CD14-positive monocyte (primary cell): ENCODE measurements around the gene HOXC9. TPM values are rescaled to one million over a fixed set of nuclear protein-coding genes. Genes with fewer than 3 reads are reported as not detected.

Source experiments
- DNase-seq, 3 donors: peaks; one replicate each; pipeline ENCODE4 v3.0.0-alpha.2; 2011 to 2022
- H2AFZ ChIP-seq: 2 replicates; pipeline ENCODE4 v1.6.0; 2012; ENCODE audit warnings: mild to moderate bottlenecking, low read depth, low read length, inconsistent platforms; ENCODE audit not compliant: insufficient read depth, poor library complexity, severe bottlenecking
- H3K27ac ChIP-seq, 2 donors: 1 replicate in 1 of 2; 2 replicates in 1 of 2; pipeline ENCODE4 v1.5.1; 2012 to 2013; ENCODE audit warnings: low read length in 2 of 2, control low read depth in 1 of 2, inconsistent platforms in 1 of 2, low read depth in 1 of 2, mild to moderate bottlenecking in 1 of 2
- H3K27me3 ChIP-seq, 2 donors: one replicate each; pipeline versions ENCODE4 v1.6.0 to v1.6.1; 2011 to 2013; ENCODE audit warnings: low read length in 2 of 2; ENCODE audit not compliant: control insufficient read depth in 2 of 2, insufficient read depth in 2 of 2
- H3K36me3 ChIP-seq, 2 donors: replicated peaks in 1 of 2; 1 replicate in 1 of 2; 2 replicates in 1 of 2; pipeline versions ENCODE4 v1.5.1 to v1.6.1; 2012 to 2013; ENCODE audit warnings: low read length in 2 of 2, control low read depth in 1 of 2, inconsistent platforms in 1 of 2, mild to moderate bottlenecking in 1 of 2; ENCODE audit not compliant: insufficient read depth in 2 of 2, control insufficient read depth in 1 of 2
- H3K4me1 ChIP-seq, 2 donors: 1 replicate in 1 of 2; 2 replicates in 1 of 2; pipeline versions ENCODE4 v1.5.1 to v1.6.1; 2012 to 2013; ENCODE audit warnings: low read length in 2 of 2, control low read depth in 1 of 2, inconsistent platforms in 1 of 2, mild to moderate bottlenecking in 1 of 2, moderate library complexity in 1 of 2; ENCODE audit not compliant: insufficient read depth in 2 of 2, control insufficient read depth in 1 of 2
- H3K4me2 ChIP-seq: replicated peaks from 2 replicates; pipeline ENCODE3; 2012; ENCODE audit warnings: low read length, moderate library complexity, mild to moderate bottlenecking; ENCODE audit not compliant: poor library complexity, severe bottlenecking; ENCODE audit errors: extremely low read depth
- H3K4me3 ChIP-seq, 3 experiments: fragments of 200-600 bp in 1 of 3; sonication (generic) in 1 of 3; replicated peaks in 1 of 3; 1 replicate in 2 of 3; 2 replicates in 1 of 3; pipeline ENCODE4 v1.5.1; 2011 to 2013; ENCODE audit warnings: low read length in 3 of 3, mild to moderate bottlenecking in 3 of 3, control low read depth in 2 of 3, low read depth in 2 of 3, inconsistent platforms in 1 of 3, moderate library complexity in 1 of 3
- H3K79me2 ChIP-seq: 2 replicates; pipeline ENCODE4 v1.6.0; 2012; ENCODE audit warnings: mild to moderate bottlenecking, control low read depth, inconsistent platforms, low read length, moderate library complexity; ENCODE audit not compliant: insufficient read depth
- H3K9ac ChIP-seq: 2 replicates; pipeline ENCODE4 v1.6.0; 2017; ENCODE audit warnings: low read length, mild to moderate bottlenecking; ENCODE audit not compliant: insufficient read depth, poor library complexity, severe bottlenecking
- H3K9me3 ChIP-seq, 2 donors: replicated peaks in 1 of 2; 1 replicate in 1 of 2; 2 replicates in 1 of 2; pipeline versions ENCODE4 v1.5.1 to v1.6.1; 2012 to 2013; ENCODE audit warnings: low read length in 2 of 2, control low read depth in 1 of 2; ENCODE audit not compliant: control insufficient read depth in 1 of 2, insufficient read depth in 1 of 2
- H4K20me1 ChIP-seq: 2 replicates; pipeline ENCODE4 v1.6.0; 2012; ENCODE audit warnings: mild to moderate bottlenecking, low read length, control low read depth, moderate library complexity; ENCODE audit not compliant: insufficient read depth
- H3K27ac Mint-ChIP-seq, 7 donors: one replicate each; pipeline ENCODE4 v1.8.0; 2020; ENCODE audit warnings: mild to moderate bottlenecking in 7 of 7, mixed read lengths in 7 of 7, moderate library complexity in 6 of 7, inconsistent platforms in 2 of 7
- H3K27me3 Mint-ChIP-seq, 3 donors: one replicate each; pipeline ENCODE4 v1.8.0; 2021 to 2022; ENCODE audit warnings: low read depth in 3 of 3, mild to moderate bottlenecking in 3 of 3, mixed read lengths in 3 of 3, moderate library complexity in 3 of 3, inconsistent platforms in 1 of 3
- H3K36me3 Mint-ChIP-seq, 2 donors: one replicate each; pipeline ENCODE4 v1.8.0; 2020; ENCODE audit warnings: mixed read lengths in 2 of 2, inconsistent platforms in 1 of 2, mild to moderate bottlenecking in 1 of 2
- H3K4me1 Mint-ChIP-seq: one replicate; pipeline ENCODE4 v1.8.0; 2020; ENCODE audit warnings: mild to moderate bottlenecking, mixed read lengths
- H3K4me3 Mint-ChIP-seq, 2 donors: one replicate each; pipeline ENCODE4 v1.8.0; 2020; ENCODE audit warnings: mild to moderate bottlenecking in 2 of 2, mixed read lengths in 2 of 2, moderate library complexity in 1 of 2
- H3K9me3 Mint-ChIP-seq, 7 donors: one replicate each; pipeline ENCODE4 v1.8.0; 2020 to 2022; ENCODE audit warnings: mixed read lengths in 7 of 7, mild to moderate bottlenecking in 6 of 7, moderate library complexity in 6 of 7, inconsistent platforms in 2 of 7
- WGBS: methylation state at CpG from one replicate; pipeline ENCODE4 v1.1.5; 2013; ENCODE audit warnings: missing lambda C conversion rate; ENCODE audit not compliant: insufficient coverage; 5-methylcytosine and 5-hydroxymethylcytosine counted together
- intact Hi-C, 2 donors: fragments of 100-400 bp; cut with micrococcal nuclease; formaldehyde crosslinking; loops; one replicate each; pipeline versions ENCODE4 v1.15.0 to v1.15.1; 2023
- polyA plus RNA-seq, 3 donors: library from polyadenylated mRNA; depleted of rRNA in 1 of 3; unstranded in 2 of 3; stranded (reverse) in 1 of 3; fragments of 300-500 nt in 2 of 3; fragments of >200 nt in 1 of 3; fragmentation: Illumina TruSeq in 2 of 3; gene quantifications; 1 replicate in 2 of 3; 2 replicates in 1 of 3; pipeline ENCODE4 v1.2.3, GENCODE V29; 2012 to 2021
- TF ChIP-seq, protein P1 (sequence below): fragments of 200-600 bp; IDR thresholded peaks from one replicate; pipeline ENCODE4 v1.8.0; 2022; ENCODE audit warnings: antibody characterized with exemption, mild to moderate bottlenecking

Gene HOXC9
- polyA plus RNA-seq, 3 donors = not detected

DNA sequence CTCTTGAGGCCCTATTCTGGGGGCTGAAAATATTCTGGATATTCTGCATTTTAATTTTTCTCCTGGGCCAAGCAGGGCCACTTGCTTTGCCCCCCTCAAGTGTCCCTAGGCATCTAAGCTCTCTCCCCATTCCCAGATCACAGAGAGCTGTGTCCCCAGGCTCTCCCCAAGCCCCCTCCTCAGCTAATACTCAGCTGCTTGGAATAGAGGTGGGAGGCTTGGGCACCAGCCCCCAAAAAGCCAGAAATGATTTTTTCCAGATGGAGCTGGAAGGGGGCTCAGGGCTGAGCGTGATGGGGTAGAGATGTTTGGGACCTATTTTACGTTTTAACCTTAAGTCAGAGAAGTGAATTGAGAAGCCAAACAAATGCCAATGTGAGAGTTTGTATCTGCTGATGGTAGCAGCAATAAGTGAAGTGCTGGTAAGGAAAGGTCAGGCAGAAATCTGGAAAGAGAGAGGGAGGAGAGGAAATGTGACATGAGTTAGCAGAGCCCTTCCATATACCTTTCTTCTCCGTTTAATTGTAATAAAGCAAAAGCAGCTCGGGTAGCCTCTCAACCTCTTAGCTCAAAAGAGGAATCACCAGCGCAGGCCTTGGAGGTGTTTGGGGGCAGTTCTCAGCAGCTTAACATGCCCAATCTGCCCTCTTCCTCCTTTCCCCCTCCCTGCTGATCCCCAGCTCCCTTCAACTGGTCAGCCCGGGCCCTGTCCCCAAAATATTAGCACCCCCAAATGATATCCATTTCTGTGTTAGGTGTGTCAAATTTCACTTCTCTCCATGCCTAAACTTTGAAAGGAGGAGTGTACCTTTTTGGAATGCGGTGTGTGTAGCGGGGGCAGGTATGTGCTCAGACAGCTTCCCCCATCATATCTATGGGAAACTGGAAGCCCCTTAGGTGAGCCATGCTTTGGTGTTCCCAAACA lies 23.3 kb downstream of the HOXC9 start:
- intact Hi-C loops = no loop called here
- Histone ChIP-seq H3K79me2 (no peaks in the 10 kb centered on the region), H4K20me1 (no peaks in the 10 kb centered on the region), H3K9me3 (peaks cover 5 to 28% of the 10 kb centered on the region in 2 donors), H3K4me2 (no peak overlapping the region), H3K27me3 (peaks cover 97 to 100% of the 10 kb centered on the region in 2 donors), H3K27ac (no peak overlapping the region), H3K9ac (no peak overlapping the region), H3K36me3 (no peaks in the 10 kb centered on the region), H2AFZ (no peak overlapping the region), H3K4me3 (no peak overlapping the region), H3K4me1 (peaks cover 5% of the 10 kb centered on the region in 2 donors)
- TF ChIP-seq, protein P1, sequence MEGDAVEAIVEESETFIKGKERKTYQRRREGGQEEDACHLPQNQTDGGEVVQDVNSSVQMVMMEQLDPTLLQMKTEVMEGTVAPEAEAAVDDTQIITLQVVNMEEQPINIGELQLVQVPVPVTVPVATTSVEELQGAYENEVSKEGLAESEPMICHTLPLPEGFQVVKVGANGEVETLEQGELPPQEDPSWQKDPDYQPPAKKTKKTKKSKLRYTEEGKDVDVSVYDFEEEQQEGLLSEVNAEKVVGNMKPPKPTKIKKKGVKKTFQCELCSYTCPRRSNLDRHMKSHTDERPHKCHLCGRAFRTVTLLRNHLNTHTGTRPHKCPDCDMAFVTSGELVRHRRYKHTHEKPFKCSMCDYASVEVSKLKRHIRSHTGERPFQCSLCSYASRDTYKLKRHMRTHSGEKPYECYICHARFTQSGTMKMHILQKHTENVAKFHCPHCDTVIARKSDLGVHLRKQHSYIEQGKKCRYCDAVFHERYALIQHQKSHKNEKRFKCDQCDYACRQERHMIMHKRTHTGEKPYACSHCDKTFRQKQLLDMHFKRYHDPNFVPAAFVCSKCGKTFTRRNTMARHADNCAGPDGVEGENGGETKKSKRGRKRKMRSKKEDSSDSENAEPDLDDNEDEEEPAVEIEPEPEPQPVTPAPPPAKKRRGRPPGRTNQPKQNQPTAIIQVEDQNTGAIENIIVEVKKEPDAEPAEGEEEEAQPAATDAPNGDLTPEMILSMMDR = no peak
- peaks cover 17% of the 10 kb centered on the region for H3K4me1 Mint-ChIP-seq
- peaks cover 0 to 15% of the 10 kb centered on the region in 2 donors for H3K36me3 Mint-ChIP-seq
- WGBS = 77% methylated on average over 2 of the region's 8 CpGs
- H3K27me3 Mint-ChIP-seq = peaks cover 96 to 100% (median 98%) of the 10 kb centered on the region in 3 donors
- H3K4me3 Mint-ChIP-seq = peak overlapping the region in 1 of 2 donors; percentile 62
- peaks cover 0 to 22% (median 13%) of the 10 kb centered on the region in 7 donors for H3K9me3 Mint-ChIP-seq
- H3K27ac Mint-ChIP-seq = no peak overlapping the region
- DNase-seq = no peak

DNA sequence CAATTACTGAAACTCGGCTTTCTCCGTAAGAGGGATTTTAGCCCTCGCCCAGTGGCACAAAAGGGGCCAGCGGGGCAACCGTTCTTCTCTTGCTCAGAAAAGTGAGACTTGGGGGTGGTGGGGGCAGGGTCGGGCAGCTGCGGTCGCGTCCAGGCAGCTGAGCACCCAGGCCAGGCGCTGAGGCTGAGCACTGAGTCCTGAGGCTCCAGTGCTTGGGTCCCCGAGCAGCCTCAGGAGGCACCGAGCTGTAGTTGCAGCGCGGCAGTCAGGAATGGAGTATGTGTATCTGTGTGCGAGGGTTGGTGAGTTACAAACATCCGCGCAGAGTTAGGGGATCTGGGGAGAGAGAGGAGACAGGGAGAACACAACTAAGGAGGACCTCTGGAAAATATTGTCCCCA lies 24.2 kb downstream of the HOXC9 start:
- H3K4me2 ChIP-seq = no peak overlapping the region
- TF ChIP-seq, protein P1 = no peak
- no peak overlapping the region for H2AFZ ChIP-seq
- no peak overlapping the region for H3K4me3 ChIP-seq
- no peaks in the 10 kb centered on the region for H3K36me3 ChIP-seq
- H3K4me1 ChIP-seq = no peaks in the 10 kb centered on the region
- Mint-ChIP-seq H3K4me3 (peak overlapping the region in 1 of 2 donors; percentile 78), H3K27me3 (peaks cover 98 to 100% (median 98%) of the 10 kb centered on the region in 3 donors), H3K36me3 (peaks cover 0 to 13% of the 10 kb centered on the region in 2 donors), H3K9me3 (peaks cover 0 to 23% (median 15%) of the 10 kb centered on the region in 7 donors), H3K4me1 (peaks cover 18% of the 10 kb centered on the region), H3K27ac (no peak overlapping the region)
- H3K27me3 ChIP-seq = peaks cover 98 to 100% of the 10 kb centered on the region in 2 donors
- WGBS = 49% methylated on average over 11 of the region's 17 CpGs
- no peaks in the 10 kb centered on the region for H3K79me2 ChIP-seq
- intact Hi-C loops = no loop called here
- H3K27ac ChIP-seq = no peak overlapping the region
- H3K9me3 ChIP-seq = peaks cover 0 to 32% of the 10 kb centered on the region in 2 donors
- no peak overlapping the region for H3K9ac ChIP-seq
- H4K20me1 ChIP-seq = no peaks in the 10 kb centered on the region
- DNase-seq = no peak
